ENCODE measurements around the gene DPP7.

DPP7 gene

GRCh38 chr9:137107312-137107921, 7.1 kb downstream of the DPP7 start:
- H3K4me3 ChIP-seq (ENCODE audit: low read depth, low read length): no peak overlapping the region
- H3K27ac ChIP-seq: no peak overlapping the region
- no peaks in the 10 kb centered on the region for H3K79me2 ChIP-seq
- H3K27me3 ChIP-seq (ENCODE audit: control insufficient read depth, insufficient read depth, low read length): no peaks in the 10 kb centered on the region
- no peaks in the 10 kb centered on the region for H3K4me1 ChIP-seq
- no peaks in the 10 kb centered on the region for H3K9me3 ChIP-seq (ENCODE audit: control insufficient read depth, low read length)
- no peak overlapping the region for H3K9ac ChIP-seq
- no peaks in the 10 kb centered on the region for H3K36me3 ChIP-seq (ENCODE audit: control insufficient read depth, insufficient read depth, low read length)
- TF ChIP-seq CTCF (IDR thresholded peaks at IDR 0.05): no peak
- H3K4me2 ChIP-seq (ENCODE audit: low read length): no peak overlapping the region
- no peak overlapping the region for H2AFZ ChIP-seq

GRCh38 chr9:137106662-137107250, 7.8 kb downstream of the DPP7 start:
- Histone ChIP-seq H3K9me3 (ENCODE audit: control insufficient read depth, low read length) (no peaks in the 10 kb centered on the region), H3K4me2 (ENCODE audit: low read length) (no peak overlapping the region), H2AFZ (no peak overlapping the region), H3K4me3 (ENCODE audit: low read depth, low read length) (no peak overlapping the region), H3K79me2 (no peaks in the 10 kb centered on the region), H3K27me3 (ENCODE audit: control insufficient read depth, insufficient read depth, low read length) (no peaks in the 10 kb centered on the region), H3K27ac (no peak overlapping the region), H3K36me3 (ENCODE audit: control insufficient read depth, insufficient read depth, low read length) (no peaks in the 10 kb centered on the region), H3K4me1 (no peaks in the 10 kb centered on the region), H3K9ac (no peak overlapping the region)
- TF ChIP-seq CTCF (IDR thresholded peaks at IDR 0.05): no peak

GRCh38 chr9:137105814-137106661, 8.5 kb downstream of the DPP7 start:
- no peak overlapping the region for H3K27ac ChIP-seq
- H3K9me3 ChIP-seq (ENCODE audit: control insufficient read depth, low read length): no peaks in the 10 kb centered on the region
- H3K4me3 ChIP-seq (ENCODE audit: low read depth, low read length): no peak overlapping the region
- H3K79me2 ChIP-seq: no peaks in the 10 kb centered on the region
- no peaks in the 10 kb centered on the region for H3K36me3 ChIP-seq (ENCODE audit: control insufficient read depth, insufficient read depth, low read length)
- H3K27me3 ChIP-seq (ENCODE audit: control insufficient read depth, insufficient read depth, low read length): no peaks in the 10 kb centered on the region
- H3K9ac ChIP-seq: no peak overlapping the region
- H2AFZ ChIP-seq: no peak overlapping the region
- no peak overlapping the region for H3K4me2 ChIP-seq (ENCODE audit: low read length)
- no peaks in the 10 kb centered on the region for H3K4me1 ChIP-seq
- no peak for TF ChIP-seq CTCF (IDR thresholded peaks at IDR 0.05)

GRCh38 chr9:137103206-137103999, 11.1 kb downstream of the DPP7 start:
- Histone ChIP-seq H3K4me1 (no peaks in the 10 kb centered on the region), H3K27ac (no peak overlapping the region), H3K9me3 (ENCODE audit: control insufficient read depth, low read length) (no peaks in the 10 kb centered on the region), H2AFZ (no peak overlapping the region), H3K9ac (no peak overlapping the region), H3K36me3 (ENCODE audit: control insufficient read depth, insufficient read depth, low read length) (no peaks in the 10 kb centered on the region), H3K27me3 (ENCODE audit: control insufficient read depth, insufficient read depth, low read length) (no peaks in the 10 kb centered on the region), H3K4me2 (ENCODE audit: low read length) (no peak overlapping the region), H3K79me2 (no peaks in the 10 kb centered on the region), H3K4me3 (ENCODE audit: low read depth, low read length) (no peak overlapping the region)
- no peak for TF ChIP-seq CTCF (IDR thresholded peaks at IDR 0.05)
